ENCODE results near the gene OTOP2.

DNA sequence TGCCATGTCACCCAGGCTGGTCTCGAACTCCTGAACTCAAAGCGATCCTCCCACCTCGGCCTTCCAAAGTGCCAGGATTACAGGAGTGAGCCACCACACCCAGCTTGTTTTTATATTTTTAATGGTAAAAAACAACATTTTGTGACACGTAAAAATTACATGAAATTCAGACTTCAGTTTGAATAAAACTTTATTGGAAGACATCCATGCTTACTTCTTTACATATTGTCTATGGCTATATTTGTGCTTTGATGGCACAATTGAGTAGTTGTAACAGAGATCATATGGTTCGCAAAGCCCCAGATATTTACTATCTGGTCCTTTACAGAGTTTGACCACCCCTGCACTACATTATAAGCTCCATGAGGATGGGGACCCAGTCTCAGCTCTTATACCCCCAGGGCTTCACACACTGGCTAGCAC lies 49.4 kb upstream of the OTOP2 start:
- TF ChIP-seq RAD21 (IDR thresholded peaks at IDR 0.05; ENCODE audit: low read length) (no peak), CTCF (conservative IDR thresholded peaks at IDR 0.05; ENCODE audit: low read depth, low read length) (no peak), RCOR1 (IDR thresholded peaks at IDR 0.05; ENCODE audit: insufficient replicate concordance, low read length) (no peak), BHLHE40 (IDR thresholded peaks at IDR 0.05; ENCODE audit: low read depth, low read length) (no peak), POLR2A (IDR thresholded peaks at IDR 0.05; ENCODE audit: low read depth, low read length) (no peak), MAZ (IDR thresholded peaks at IDR 0.05; ENCODE audit: borderline replicate concordance, low read depth, low read length) (no peak), MAFK (IDR thresholded peaks at IDR 0.05; ENCODE audit: low read depth, low read length) (no peak), ELK1 (IDR thresholded peaks at IDR 0.05; ENCODE audit: borderline replicate concordance, low read depth, low read length) (no peak), CEBPB (IDR thresholded peaks at IDR 0.05; ENCODE audit: low read depth, low read length) (no peak), SMC3 (IDR thresholded peaks at IDR 0.05; ENCODE audit: low read depth, low read length) (no peak)
- TF ChIP-seq, protein P1, sequence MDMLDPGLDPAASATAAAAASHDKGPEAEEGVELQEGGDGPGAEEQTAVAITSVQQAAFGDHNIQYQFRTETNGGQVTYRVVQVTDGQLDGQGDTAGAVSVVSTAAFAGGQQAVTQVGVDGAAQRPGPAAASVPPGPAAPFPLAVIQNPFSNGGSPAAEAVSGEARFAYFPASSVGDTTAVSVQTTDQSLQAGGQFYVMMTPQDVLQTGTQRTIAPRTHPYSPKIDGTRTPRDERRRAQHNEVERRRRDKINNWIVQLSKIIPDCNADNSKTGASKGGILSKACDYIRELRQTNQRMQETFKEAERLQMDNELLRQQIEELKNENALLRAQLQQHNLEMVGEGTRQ (IDR thresholded peaks at IDR 0.05; ENCODE audit: low read depth, low read length), result no peak

Measured in IMR-90 (cell line).